ENCODE data around the gene YIPF2.
"Not testable (repeated sequence)": the region's sequence is repeated elsewhere in the genome, so short reads cannot be mapped to it uniquely, and the experiment has no call there.

Gene YIPF2

GRCh38 chr19:10884274-10884673, 44.2 kb downstream of the YIPF2 start:
- DNase-seq (ENCODE audit: low read depth) = no peak
- H3K4me3 ChIP-seq (ENCODE audit: low read length) = no peak overlapping the region
- no peak for TF ChIP-seq CTCF (conservative IDR thresholded peaks at IDR 0.05; ENCODE audit: low read depth, low read length)

DNA sequence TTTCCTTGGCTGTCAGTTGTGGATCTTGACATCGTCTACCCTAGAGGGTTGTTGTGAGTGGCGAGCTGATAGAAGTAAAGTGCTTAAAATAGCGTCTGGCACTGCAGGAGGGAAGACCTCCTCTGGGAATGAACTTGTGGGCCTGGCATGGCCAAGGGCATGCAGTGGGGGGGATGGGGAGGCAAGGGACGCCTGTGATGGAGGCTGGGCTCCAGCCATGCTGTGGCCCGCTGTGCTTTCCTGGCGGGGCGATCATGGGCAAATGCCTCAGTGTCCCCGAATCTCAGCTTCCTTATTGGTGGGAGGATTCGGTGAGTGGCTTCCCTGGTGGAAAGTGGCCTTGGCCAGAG, 46.4 kb downstream of the YIPF2 start:
- no peak for TF ChIP-seq CTCF (conservative IDR thresholded peaks at IDR 0.05; ENCODE audit: low read depth, low read length)
- no peak overlapping the region for H3K4me3 ChIP-seq (ENCODE audit: low read length)
- no peak for DNase-seq (ENCODE audit: low read depth)

GRCh38 chr19:10881403-10882107, 46.9 kb downstream of the YIPF2 start:
- no peak overlapping the region for H3K4me3 ChIP-seq (ENCODE audit: low read length)
- no peak for TF ChIP-seq CTCF (conservative IDR thresholded peaks at IDR 0.05; ENCODE audit: low read depth, low read length)
- DNase-seq (ENCODE audit: low read depth) = no peak

DNA sequence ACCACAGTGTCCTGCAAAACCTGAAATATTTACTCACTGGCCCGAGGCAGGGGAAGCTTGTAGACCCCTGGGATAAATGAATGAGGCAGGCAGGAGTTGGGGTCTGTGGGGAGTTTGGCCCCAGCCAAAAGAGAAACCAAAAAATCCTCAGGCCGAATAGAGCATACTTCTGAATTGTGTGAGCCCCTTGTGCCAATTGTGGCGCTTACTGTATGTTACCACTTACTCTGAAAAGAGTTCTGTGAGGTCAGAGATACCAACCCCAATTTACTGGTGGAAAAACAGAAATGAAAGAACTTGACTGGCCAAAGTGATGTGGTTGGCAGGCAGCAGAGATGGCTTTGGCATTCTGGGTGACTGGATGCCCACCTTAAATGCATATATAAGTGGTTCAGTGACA, 50.2 kb downstream of the YIPF2 start:
- no peak overlapping the region for H3K4me3 ChIP-seq (ENCODE audit: low read length)
- DNase-seq (ENCODE audit: low read depth) = no peak
- no peak for TF ChIP-seq CTCF (conservative IDR thresholded peaks at IDR 0.05; ENCODE audit: low read depth, low read length)

GRCh38 chr19:10877608-10878007, 50.8 kb downstream of the YIPF2 start:
- not testable (repeated sequence) for DNase-seq (ENCODE audit: low read depth); H3K4me3 ChIP-seq (ENCODE audit: low read length)

DNA sequence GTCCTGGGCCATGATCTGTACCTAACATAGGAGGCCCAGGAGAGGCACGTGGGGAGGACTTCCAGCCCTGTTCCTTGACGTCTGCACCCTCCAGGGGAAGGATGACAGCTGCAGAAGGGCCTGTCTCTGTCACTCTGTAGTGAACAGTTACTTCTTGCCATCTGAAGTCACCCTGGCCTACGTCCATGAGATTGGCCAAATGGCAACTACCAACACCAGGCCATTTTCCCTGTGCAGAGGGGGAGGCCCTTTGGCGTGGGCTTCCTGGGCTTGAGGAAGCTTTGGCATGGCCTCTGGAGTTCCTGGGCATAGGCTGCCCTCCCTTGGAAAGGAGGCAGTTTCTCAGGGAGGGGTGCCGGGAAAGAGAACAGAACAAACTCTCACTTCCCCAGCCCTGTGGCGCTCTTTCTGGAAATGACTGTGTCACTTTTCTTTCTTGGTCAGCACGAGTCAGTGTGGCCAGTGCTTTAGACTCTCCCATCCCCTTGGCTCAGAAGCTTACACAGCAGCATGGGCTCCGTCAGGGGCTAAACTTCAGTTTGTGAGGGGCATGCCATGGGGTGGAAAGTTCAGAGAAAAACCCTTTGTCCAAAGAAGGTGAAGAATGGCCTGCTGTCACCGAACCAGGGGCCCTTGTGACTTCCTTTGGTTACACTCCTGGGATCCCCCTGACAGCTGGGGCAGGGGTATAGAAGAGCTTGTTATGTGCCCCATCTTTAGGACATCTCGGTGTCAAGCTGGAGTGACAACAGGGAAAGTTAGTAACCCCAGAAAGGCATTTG, 51.8 kb downstream of the YIPF2 start:
- no peak for DNase-seq (ENCODE audit: low read depth)
- TF ChIP-seq CTCF (conservative IDR thresholded peaks at IDR 0.05; ENCODE audit: low read depth, low read length) = no peak

DNA sequence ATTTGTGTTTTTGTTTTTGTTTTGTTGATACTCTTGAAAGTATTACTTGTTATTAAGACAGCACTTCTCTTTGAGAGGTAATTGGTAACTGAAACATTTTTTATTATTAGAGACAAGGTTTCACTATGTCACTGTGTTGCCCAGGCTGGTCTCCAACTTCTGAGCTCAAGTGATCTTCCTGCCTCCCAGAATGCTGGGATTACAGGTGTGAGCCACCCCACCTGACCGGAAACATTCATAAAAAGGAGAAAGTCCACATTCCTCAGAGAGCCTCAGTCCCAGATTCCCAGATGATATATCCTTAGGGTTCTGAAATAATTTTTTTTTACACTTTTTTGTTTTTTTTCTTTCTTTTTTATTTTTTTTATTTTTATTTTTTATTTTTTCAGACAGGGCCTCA, 54.4 kb downstream of the YIPF2 start:
- H3K4me3 ChIP-seq (ENCODE audit: low read length) = no peak overlapping the region
- DNase-seq (ENCODE audit: low read depth) = no peak
- TF ChIP-seq CTCF (conservative IDR thresholded peaks at IDR 0.05; ENCODE audit: low read depth, low read length) = no peak

More for the DNA sequence above, 51.8 kb downstream of the YIPF2 start:
- no peak overlapping the region for H3K4me3 ChIP-seq (ENCODE audit: low read length)

Measured in retinal pigment epithelial cell (primary cell).